ENCODE results near the gene CACNG7. TPM values are rescaled to one million over a fixed set of nuclear protein-coding genes. Genes with fewer than 3 reads are reported as not detected.
A peak's percentile ranks its signal among the peaks of the same experiment; 100 is the strongest.

The CACNG7 gene
- total RNA-seq, 2 experiments from 2014 or later, result not detected

DNA sequence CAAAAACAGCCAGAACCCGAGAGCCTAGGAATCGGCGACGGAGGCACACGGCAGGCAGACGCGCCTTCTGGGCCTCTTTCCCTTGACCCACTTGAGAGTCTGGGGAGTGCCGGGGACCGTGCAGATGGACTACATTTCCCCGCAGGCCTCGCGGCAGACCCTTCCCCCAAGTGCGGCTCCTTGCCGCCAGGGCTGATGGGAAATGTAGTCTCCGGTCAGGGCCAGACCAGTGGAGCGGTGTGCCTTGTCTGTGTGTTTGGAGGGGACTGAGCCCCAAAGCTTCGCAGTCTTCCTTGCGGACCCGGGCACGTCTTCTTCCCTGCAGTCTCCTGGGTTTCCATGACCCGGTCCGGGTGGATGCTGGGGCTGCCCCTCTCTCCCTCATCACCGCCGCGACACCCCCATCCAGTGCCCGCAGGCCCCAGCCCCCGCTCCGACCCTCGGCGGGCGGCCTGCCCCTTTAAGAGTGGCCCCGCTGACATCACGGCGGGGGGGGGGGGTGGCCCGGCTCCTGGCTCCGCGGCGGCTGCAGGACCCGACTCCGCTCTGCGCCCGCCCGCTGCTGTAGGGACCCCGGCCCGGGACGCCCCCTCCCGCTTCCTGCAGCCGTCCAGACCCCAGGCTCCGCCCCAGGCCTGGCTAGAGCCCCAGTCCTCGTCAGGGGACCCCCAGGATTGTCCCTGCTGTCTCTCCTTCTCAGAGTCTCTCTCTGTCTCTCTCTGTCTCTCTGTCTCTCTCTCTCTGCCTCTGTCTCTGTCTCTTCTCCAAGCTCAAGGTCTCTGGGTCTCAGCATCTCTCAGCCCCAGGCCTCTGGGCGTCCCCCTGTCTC, 758 bp upstream of the CACNG7 start:
- Mint-ChIP-seq H3K36me3 (ENCODE audit: low read depth) (no peaks in the 10 kb centered on the region), H3K4me1 (ENCODE audit: low read depth) (peaks cover 13% of the 10 kb centered on the region), H3K27me3 (ENCODE audit: low read depth) (peaks cover 56% of the 10 kb centered on the region), H3K27ac (no peak overlapping the region), H3K4me3 (no peak overlapping the region), H3K9me3 (ENCODE audit: insufficient read depth) (no peaks in the 10 kb centered on the region)
- ATAC-seq (peak; percentile 43), DNase-seq (peak; percentile 49)
- ChIA-PET POLR2A (no interaction called here), CTCF (no interaction called here)

DNA sequence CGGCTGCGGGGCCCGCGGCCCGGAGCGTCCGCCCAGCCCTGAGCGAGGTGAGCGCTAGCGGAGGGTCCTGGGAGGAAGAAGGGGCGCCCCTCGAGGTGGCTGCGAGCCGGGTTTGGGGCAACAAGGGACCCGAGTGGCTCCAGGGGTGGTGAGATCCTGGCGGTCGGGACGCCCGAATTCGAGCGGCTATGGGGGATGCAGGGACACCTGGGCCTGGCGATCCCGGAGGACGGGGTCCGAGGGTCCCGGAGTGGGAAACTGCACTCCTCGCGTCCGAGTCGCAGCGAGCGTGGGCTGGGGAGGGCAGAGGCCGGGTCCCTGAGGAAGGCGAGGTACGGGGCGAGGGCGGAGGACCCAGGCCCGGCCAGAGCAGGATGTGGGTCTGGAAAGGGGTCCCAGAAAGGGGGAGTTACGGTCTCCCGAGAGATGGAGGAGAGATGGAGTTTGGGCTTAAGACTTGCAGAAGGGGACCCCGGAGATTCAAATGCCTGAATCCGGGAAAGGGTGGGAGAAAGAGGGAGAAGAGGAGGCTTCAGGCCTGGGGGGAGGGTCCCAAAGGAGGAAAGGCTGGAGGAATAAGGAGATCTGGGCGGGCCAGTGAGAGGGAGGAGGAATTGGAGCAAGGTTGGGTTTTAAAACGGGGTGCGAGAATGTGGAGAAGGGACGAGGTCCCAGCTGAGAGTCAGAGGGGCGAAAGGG, 542 bp downstream of the CACNG7 start:
- H3K9me3 Mint-ChIP-seq (ENCODE audit: insufficient read depth), result no peaks in the 10 kb centered on the region
- ChIA-PET CTCF (no interaction called here), POLR2A (no interaction called here)
- no peaks in the 10 kb centered on the region for H3K36me3 Mint-ChIP-seq (ENCODE audit: low read depth)
- peaks cover 13% of the 10 kb centered on the region for H3K4me1 Mint-ChIP-seq (ENCODE audit: low read depth)
- no peak overlapping the region for H3K4me3 Mint-ChIP-seq
- no peak overlapping the region for H3K27ac Mint-ChIP-seq
- ATAC-seq (no peak), DNase-seq (no peak)
- H3K27me3 Mint-ChIP-seq (ENCODE audit: low read depth), result peaks cover 56% of the 10 kb centered on the region

DNA sequence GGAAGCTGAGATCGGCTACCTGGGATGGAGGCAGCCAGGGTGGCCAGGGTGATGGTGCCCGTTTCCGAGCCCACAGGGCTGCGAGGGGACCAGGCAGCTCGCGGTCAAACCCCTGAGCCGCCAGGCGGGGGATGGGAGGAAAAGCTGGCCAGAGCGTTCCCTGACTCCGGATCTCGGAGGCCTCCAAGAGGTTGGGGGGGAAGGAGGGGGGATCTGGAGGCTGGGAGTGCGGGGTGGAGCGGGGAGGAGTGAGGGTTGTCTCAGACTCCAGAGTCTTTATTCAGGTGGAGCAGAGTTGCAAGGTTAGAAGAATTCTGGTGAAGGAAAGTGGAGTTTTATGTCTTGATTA, 1.1 kb downstream of the CACNG7 start:
- CTCF ChIA-PET, result no interaction called here
- Mint-ChIP-seq H3K27me3 (ENCODE audit: low read depth) (peaks cover 52% of the 10 kb centered on the region), H3K36me3 (ENCODE audit: low read depth) (no peaks in the 10 kb centered on the region), H3K27ac (no peak overlapping the region), H3K4me1 (ENCODE audit: low read depth) (peaks cover 13% of the 10 kb centered on the region), H3K4me3 (no peak overlapping the region), H3K9me3 (ENCODE audit: insufficient read depth) (no peaks in the 10 kb centered on the region)
- POLR2A ChIA-PET, result no interaction called here
- ATAC-seq (no peak), DNase-seq (no peak)

DNA sequence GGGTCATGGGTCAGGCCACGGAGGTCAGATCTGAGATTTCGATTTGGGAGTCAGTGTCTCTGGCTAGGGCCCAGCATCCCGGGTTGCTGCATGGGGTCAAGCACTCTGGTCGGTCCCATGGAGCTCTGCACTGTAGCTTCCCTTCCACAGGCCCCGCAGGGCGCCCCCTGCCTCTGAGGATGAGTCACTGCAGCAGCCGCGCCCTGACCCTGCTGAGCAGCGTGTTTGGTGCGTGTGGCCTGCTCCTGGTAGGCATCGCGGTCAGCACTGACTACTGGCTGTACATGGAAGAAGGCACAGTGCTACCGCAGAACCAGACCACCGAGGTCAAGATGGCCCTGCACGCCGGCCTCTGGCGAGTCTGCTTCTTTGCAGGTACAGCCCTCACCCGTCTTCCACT, 3.6 kb downstream of the CACNG7 start:
- H3K9me3 Mint-ChIP-seq (ENCODE audit: insufficient read depth), result no peaks in the 10 kb centered on the region
- no peak for DNase-seq
- no peaks in the 10 kb centered on the region for H3K36me3 Mint-ChIP-seq (ENCODE audit: low read depth)
- CTCF ChIA-PET, result interaction anchor here (0.8 to 1.5 kb wide), 6 partner anchors 15 to 120 kb away, joined by 3 to 5 read pairs (median 3); no protein-coding TSS in a partner anchor
- H3K27ac Mint-ChIP-seq, result no peak overlapping the region
- H3K27me3 Mint-ChIP-seq (ENCODE audit: low read depth), result peaks cover 34% of the 10 kb centered on the region
- ATAC-seq, result no peak
- H3K4me1 Mint-ChIP-seq (ENCODE audit: low read depth), result peaks cover 4% of the 10 kb centered on the region
- POLR2A ChIA-PET, result interaction anchor here (0.5 kb wide), 1 partner anchor 89 kb away, joined by 3 read pairs; no protein-coding TSS in a partner anchor
- H3K4me3 Mint-ChIP-seq, result no peak overlapping the region

DNA sequence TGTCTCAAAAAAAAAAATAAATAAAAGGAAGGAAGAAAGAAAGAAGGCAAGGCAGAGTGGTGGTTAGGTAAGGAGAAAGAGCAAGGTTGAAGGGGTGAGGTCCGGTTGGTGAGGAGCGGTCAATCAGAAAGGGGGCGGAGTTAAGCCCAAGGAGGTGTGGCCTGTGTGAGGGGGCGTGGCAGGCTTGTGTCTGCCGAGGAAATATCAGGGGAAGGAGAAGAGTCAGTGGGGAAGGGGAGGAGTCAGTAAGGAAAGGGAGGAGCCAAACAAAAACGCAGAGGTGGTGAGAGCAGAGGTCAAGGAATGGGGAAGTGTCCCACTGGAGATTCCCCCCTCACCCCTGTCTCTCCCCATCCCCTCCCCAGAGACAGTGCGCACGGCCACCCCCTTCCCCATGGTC, 5.9 kb downstream of the CACNG7 start:
- no peaks in the 10 kb centered on the region for H3K9me3 Mint-ChIP-seq (ENCODE audit: insufficient read depth)
- ChIA-PET POLR2A (no interaction called here), CTCF (no interaction called here)
- peaks cover 17% of the 10 kb centered on the region for H3K27me3 Mint-ChIP-seq (ENCODE audit: low read depth)
- H3K4me3 Mint-ChIP-seq, result no peak overlapping the region
- DNase-seq, result no peak
- no peak for ATAC-seq
- no peaks in the 10 kb centered on the region for H3K4me1 Mint-ChIP-seq (ENCODE audit: low read depth)
- H3K27ac Mint-ChIP-seq, result no peak overlapping the region
- no peaks in the 10 kb centered on the region for H3K36me3 Mint-ChIP-seq (ENCODE audit: low read depth)

DNA sequence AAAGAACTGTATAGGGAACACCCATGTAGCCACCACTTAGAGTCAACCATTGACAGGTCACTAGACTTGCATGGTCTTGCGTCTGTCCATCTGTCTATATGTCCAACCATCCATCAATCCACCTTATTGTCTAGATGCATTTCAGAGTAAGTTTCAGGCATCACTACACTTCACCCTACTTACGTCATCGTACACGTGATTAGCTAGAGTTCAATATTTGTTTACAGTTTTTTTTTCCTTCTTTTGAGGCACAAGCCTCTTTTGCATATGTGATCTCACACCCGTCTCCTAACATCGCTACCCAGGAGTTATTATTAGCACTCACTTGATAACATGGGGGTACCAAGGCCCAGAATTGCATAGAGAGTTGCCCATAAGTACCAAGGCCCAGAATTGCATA, 6.9 kb downstream of the CACNG7 start:
- Mint-ChIP-seq H3K27me3 (ENCODE audit: low read depth) (peaks cover 7% of the 10 kb centered on the region), H3K36me3 (ENCODE audit: low read depth) (no peaks in the 10 kb centered on the region), H3K27ac (no peak overlapping the region), H3K4me3 (no peak overlapping the region), H3K9me3 (ENCODE audit: insufficient read depth) (no peaks in the 10 kb centered on the region), H3K4me1 (ENCODE audit: low read depth) (no peaks in the 10 kb centered on the region)
- ATAC-seq (no peak), DNase-seq (no peak)
- ChIA-PET CTCF (no interaction called here), POLR2A (no interaction called here)

DNA sequence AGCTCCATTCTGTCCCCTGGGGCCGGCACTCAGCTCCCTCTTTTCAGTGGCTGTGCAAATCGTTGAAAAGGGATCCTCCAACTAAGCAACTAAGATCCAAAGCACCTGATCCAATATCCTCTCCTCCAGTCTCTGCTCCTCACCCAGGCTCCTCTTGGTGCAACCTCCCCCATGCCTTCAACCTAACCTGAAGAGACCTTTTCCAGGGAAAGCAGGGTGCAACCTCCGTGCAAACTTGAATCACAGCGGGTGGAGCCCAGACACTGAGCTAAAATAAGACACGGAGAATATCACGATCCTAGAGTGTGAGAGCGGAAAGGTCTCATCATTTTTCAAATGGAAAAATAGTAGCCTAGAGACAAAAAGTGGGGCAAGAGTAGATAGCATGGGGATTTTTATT, 8.3 kb downstream of the CACNG7 start:
- ChIA-PET CTCF (interaction anchor here (0.9 kb wide), 1 partner anchor 107 kb away, joined by 4 read pairs; no protein-coding TSS in a partner anchor), POLR2A (no interaction called here)
- Mint-ChIP-seq H3K4me3 (no peak overlapping the region), H3K27me3 (ENCODE audit: low read depth) (peaks cover 2% of the 10 kb centered on the region), H3K27ac (no peak overlapping the region), H3K4me1 (ENCODE audit: low read depth) (no peaks in the 10 kb centered on the region), H3K36me3 (ENCODE audit: low read depth) (no peaks in the 10 kb centered on the region), H3K9me3 (ENCODE audit: insufficient read depth) (no peaks in the 10 kb centered on the region)
- ATAC-seq, result no peak
- no peak for DNase-seq

DNA sequence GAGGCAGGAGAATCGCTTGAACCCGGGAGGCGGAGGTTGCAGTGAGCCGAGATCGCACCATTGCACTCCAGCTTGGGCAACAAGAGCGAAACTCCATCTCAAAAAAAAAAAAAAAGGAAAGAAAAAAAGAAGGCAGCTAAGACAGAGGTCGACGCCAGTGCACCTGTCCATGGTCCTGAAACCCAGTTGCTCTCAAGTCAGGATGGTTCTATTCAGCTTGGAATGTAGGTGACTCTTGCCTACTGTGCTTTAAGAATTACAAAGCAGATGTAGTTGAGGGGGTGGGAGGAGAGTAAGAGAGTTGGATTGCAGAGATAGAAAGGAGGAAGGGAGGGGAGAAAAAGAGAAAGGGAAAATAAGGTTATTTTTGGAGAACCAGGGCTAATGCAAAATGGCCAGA, 18.7 kb downstream of the CACNG7 start:
- ATAC-seq (no peak), DNase-seq (peak; percentile 63)
- H3K27ac Mint-ChIP-seq, result no peak overlapping the region
- no peaks in the 10 kb centered on the region for H3K9me3 Mint-ChIP-seq (ENCODE audit: insufficient read depth)
- H3K27me3 Mint-ChIP-seq (ENCODE audit: low read depth), result no peaks in the 10 kb centered on the region
- H3K36me3 Mint-ChIP-seq (ENCODE audit: low read depth), result no peaks in the 10 kb centered on the region
- H3K4me3 Mint-ChIP-seq, result no peak overlapping the region
- no peaks in the 10 kb centered on the region for H3K4me1 Mint-ChIP-seq (ENCODE audit: low read depth)
- POLR2A ChIA-PET, result no interaction called here
- CTCF ChIA-PET, result interaction anchor here (1.3 kb wide), 1 partner anchor 15 kb away, joined by 3 read pairs; no protein-coding TSS in a partner anchor

DNA sequence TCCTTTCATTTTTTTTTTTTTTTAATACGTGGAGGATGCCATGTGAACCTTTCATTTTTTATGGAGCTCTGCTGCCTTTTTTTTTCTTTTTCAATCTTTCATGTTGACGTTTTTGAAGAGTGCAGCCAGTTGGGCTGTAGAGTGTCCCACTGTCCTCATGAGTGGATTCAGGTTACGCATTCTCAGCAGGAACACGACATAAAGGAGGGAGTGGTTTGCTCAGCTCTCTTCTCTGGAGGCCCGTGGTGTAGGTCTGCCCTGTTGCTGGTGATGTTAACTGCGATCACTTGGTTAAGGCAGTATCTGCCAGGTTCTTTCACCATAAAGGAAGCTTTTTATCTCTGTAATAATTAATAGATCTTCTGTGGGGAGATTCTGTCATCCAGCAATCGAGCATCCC, 27.0 kb downstream of the CACNG7 start:
- Mint-ChIP-seq H3K4me3 (no peak overlapping the region), H3K9me3 (ENCODE audit: insufficient read depth) (no peaks in the 10 kb centered on the region), H3K27ac (no peak overlapping the region), H3K4me1 (ENCODE audit: low read depth) (no peaks in the 10 kb centered on the region), H3K36me3 (ENCODE audit: low read depth) (no peaks in the 10 kb centered on the region), H3K27me3 (ENCODE audit: low read depth) (peaks cover 4% of the 10 kb centered on the region)
- ChIA-PET POLR2A (no interaction called here), CTCF (no interaction called here)
- no peak for DNase-seq
- no peak for ATAC-seq

DNA sequence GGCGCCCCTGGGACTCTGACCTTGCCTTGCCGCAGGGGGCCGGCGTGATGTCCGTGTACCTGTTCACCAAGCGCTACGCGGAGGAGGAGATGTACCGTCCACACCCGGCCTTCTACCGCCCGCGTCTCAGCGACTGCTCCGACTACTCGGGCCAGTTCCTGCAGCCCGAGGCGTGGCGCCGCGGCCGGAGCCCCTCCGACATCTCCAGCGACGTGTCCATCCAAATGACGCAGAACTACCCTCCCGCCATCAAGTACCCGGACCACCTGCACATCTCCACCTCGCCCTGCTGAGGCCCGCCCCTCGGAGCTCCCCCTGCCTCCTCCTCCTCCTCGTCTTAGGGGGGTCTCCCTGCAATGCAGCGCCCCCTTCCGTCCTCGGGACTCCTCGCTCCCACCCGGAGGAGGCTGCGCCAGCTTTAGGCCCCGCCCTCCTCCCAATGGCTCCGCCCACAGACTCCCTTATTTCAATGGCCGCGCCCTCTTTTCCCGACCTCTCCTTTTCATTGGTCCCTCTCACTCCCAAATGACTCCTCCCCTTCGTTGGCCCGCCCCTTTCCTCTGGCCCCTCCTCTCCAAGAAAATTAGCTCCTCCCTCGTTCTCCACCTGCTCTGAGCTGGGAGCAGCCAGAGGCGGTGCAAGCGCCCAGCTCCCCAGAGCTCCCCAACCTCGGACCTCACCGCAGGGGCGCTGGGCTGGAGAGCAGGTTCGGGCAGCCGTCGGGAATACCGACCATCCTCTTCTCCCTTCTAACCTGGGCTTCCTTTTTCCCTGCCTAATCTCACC, 33.1 kb downstream of the CACNG7 start:
- ATAC-seq (peak; percentile 27), DNase-seq (peak; percentile 25)
- H3K9me3 Mint-ChIP-seq (ENCODE audit: insufficient read depth), result no peaks in the 10 kb centered on the region
- POLR2A ChIA-PET, result no interaction called here
- H3K36me3 Mint-ChIP-seq (ENCODE audit: low read depth), result no peaks in the 10 kb centered on the region
- CTCF ChIA-PET, result interaction anchor here (0.9 kb wide), 1 partner anchor 30 kb away, joined by 3 read pairs; no protein-coding TSS in a partner anchor
- H3K4me1 Mint-ChIP-seq (ENCODE audit: low read depth), result no peaks in the 10 kb centered on the region
- H3K27me3 Mint-ChIP-seq (ENCODE audit: low read depth), result peaks cover 28% of the 10 kb centered on the region
- no peak overlapping the region for H3K27ac Mint-ChIP-seq
- no peak overlapping the region for H3K4me3 Mint-ChIP-seq

DNA sequence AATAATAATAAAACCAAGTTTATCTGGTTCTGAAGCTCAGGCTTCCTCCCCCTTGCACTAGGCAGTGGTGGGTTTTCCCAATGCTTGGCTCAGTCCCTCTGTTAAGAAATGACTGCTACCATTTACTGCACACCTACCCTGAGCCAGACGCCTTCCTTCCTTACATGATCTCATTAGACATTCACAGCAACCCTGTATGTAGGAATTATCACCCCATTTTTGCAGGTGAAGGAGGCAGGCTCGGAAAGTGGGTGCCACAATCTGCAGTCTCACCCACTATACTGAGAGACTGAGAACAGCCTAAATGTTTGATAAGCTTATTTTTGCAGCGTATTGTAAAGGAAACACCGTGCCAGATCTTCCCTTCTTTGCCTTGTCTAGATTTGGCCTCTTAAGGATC, 35.3 kb downstream of the CACNG7 start:
- no peak overlapping the region for H3K4me3 Mint-ChIP-seq
- CTCF ChIA-PET, result interaction anchor here (1.1 to 1.3 kb wide), 2 partner anchors 80 to 86 kb away, joined by 3 read pairs; no protein-coding TSS in a partner anchor
- H3K9me3 Mint-ChIP-seq (ENCODE audit: insufficient read depth), result no peaks in the 10 kb centered on the region
- no peaks in the 10 kb centered on the region for H3K4me1 Mint-ChIP-seq (ENCODE audit: low read depth)
- POLR2A ChIA-PET, result no interaction called here
- no peak overlapping the region for H3K27ac Mint-ChIP-seq
- no peak for ATAC-seq
- H3K27me3 Mint-ChIP-seq (ENCODE audit: low read depth), result peaks cover 29% of the 10 kb centered on the region
- DNase-seq, result no peak
- no peaks in the 10 kb centered on the region for H3K36me3 Mint-ChIP-seq (ENCODE audit: low read depth)

DNA sequence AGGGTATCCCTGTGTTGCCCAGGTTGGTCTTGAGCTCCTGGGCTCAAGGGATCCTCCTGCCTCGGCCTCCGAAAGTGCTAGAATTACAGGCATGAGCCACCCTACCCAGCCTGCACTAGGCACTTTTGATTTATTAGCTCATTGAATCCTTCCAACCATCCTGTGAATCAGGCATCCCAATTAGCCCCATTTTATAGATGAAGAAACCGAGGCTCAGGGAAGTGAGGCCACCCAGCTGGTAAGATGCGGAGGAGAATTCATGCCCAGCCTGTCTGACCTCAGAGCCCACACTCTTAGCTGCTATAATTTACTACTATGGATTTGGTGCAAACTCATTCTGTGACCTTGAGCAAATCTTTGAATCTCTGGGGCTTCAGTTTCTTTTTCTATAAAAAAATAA, 35.9 kb downstream of the CACNG7 start:
- no peaks in the 10 kb centered on the region for H3K4me1 Mint-ChIP-seq (ENCODE audit: low read depth)
- H3K9me3 Mint-ChIP-seq (ENCODE audit: insufficient read depth), result no peaks in the 10 kb centered on the region
- H3K36me3 Mint-ChIP-seq (ENCODE audit: low read depth), result no peaks in the 10 kb centered on the region
- DNase-seq (no peak), ATAC-seq (no peak)
- CTCF ChIA-PET, result interaction anchor here (1.1 to 1.3 kb wide), 2 partner anchors 79 to 85 kb away, joined by 3 read pairs; no protein-coding TSS in a partner anchor
- POLR2A ChIA-PET, result no interaction called here
- no peak overlapping the region for H3K4me3 Mint-ChIP-seq
- H3K27me3 Mint-ChIP-seq (ENCODE audit: low read depth), result peaks cover 29% of the 10 kb centered on the region
- no peak overlapping the region for H3K27ac Mint-ChIP-seq

Measured in activated CD8-positive, alpha-beta T cell treated with anti-CD3 and anti-CD28 coated beads, Interleukin-2, amount 10 ng/mL, durations not matched to agents 7 days and 5 days (primary cell).